Measurements from ENCODE around the gene LYST. TPM values are rescaled to one million over a fixed set of nuclear protein-coding genes. Genes with fewer than 3 reads are reported as not detected.

Gene LYST
- total RNA-seq, 4 donors from 2014 or later, result 65.1 to 73.5 (median 68.1) TPM

DNA sequence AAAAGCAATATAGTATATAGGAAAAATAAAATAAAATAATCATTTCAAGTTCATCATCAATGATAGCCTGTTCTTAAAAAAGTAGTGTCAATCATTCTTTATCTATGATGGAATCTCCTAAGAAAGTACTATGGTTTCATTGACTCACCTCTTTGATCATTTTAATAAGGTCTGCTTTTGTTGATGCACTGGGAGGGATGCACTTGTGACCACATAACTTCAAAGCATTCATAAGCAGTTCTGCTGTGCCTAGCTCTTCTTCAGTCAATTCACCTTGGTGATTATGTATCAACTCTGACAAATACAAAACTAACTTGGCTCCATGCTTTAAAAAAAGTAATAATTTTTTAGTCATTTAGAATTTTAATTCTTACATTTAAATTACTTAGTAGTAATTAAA, 132.4 kb downstream of the LYST start:
- TF ChIP-seq, protein P1, sequence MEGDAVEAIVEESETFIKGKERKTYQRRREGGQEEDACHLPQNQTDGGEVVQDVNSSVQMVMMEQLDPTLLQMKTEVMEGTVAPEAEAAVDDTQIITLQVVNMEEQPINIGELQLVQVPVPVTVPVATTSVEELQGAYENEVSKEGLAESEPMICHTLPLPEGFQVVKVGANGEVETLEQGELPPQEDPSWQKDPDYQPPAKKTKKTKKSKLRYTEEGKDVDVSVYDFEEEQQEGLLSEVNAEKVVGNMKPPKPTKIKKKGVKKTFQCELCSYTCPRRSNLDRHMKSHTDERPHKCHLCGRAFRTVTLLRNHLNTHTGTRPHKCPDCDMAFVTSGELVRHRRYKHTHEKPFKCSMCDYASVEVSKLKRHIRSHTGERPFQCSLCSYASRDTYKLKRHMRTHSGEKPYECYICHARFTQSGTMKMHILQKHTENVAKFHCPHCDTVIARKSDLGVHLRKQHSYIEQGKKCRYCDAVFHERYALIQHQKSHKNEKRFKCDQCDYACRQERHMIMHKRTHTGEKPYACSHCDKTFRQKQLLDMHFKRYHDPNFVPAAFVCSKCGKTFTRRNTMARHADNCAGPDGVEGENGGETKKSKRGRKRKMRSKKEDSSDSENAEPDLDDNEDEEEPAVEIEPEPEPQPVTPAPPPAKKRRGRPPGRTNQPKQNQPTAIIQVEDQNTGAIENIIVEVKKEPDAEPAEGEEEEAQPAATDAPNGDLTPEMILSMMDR (IDR thresholded peaks at IDR 0.05; ENCODE audit: low read depth), result no peak

DNA sequence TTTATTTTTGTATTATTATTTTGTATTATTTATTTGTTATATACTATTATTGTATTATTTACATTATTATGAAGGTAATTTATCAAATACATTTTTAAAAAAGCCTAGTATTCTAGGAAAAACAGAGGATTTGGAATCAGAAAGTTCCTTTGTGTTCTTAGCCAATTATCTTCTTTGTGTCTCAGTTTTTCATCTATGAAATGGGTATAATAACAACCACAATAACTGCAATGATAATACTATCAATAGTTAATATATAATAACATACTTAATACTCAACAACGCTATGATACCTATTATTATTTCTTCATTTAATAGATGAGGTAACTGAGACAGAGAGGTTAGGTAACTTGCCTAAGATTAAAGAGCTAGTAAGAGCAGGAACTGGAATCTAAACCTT, 136.7 kb downstream of the LYST start:
- TF ChIP-seq, protein P1 (IDR thresholded peaks at IDR 0.05; ENCODE audit: low read depth), result no peak

DNA sequence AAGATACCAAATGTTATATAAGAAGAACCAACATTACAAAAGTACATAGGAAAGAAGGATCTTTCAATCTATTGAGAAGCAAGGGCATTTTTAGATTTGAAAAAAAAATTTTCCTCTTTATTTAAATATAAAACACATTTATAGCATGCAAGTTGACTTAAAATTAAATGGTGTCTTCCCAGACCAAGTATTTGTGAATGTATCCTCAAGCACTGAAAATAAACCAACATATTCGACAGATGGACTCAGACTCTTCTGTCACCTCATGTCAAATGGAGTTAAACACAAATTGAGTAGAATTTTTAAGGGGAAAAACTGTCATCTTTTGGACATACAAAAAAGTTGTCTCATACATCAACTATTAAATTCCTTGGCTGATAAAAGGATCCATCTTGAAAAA, 140.1 kb downstream of the LYST start:
- TF ChIP-seq, protein P1 (IDR thresholded peaks at IDR 0.05; ENCODE audit: low read depth), result no peak

DNA sequence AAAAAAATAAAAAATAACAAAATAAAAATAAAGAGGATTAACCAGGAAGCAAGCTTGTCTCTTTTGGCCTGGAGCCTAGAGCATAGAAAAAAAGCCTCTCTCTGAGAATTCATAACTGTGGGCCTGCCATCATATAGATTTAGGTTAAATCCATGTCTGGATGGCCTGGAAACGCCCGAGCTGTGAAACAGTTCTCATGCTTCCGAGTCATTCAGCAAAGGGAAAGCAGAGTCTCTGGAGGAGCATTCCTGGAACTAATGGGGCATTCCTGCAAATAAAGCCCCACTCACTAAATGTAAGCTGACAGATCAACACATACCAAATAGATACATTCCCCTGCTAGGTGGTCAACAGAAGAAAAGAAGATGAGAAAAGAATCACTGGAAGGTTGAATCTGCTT, 141.3 kb downstream of the LYST start:
- TF ChIP-seq, protein P1 (IDR thresholded peaks at IDR 0.05; ENCODE audit: low read depth), result no peak

- TF ChIP-seq, protein P1 (IDR thresholded peaks at IDR 0.05; ENCODE audit: low read depth), result no peak
Observed at GRCh38 chr1:235724730-235725129, 142.0 kb downstream of the LYST start.

GRCh38 chr1:235722858-235723257, 143.8 kb downstream of the LYST start:
- TF ChIP-seq, protein P1 (IDR thresholded peaks at IDR 0.05; ENCODE audit: low read depth), result no peak

- TF ChIP-seq, protein P1 (IDR thresholded peaks at IDR 0.05; ENCODE audit: low read depth), result no peak
Observed at GRCh38 chr1:235721982-235722381, 144.7 kb downstream of the LYST start.

All from subcutaneous adipose tissue (tissue), 4 donors.